HEK293T (cell line): ENCODE measurements around the gene TCF7.

ENCODE experiments used
- ARNT ChIP-seq: fragments of 450-650 bp; IDR thresholded peaks from 2 replicates; pipeline ENCODE4 v1.6.1; 2017; ENCODE audit warnings: mild to moderate bottlenecking
- FOXA1 ChIP-seq: fragments of 450-650 bp; IDR thresholded peaks from 2 replicates; pipeline ENCODE4 v1.6.1; 2016; ENCODE audit warnings: mild to moderate bottlenecking
- FOXM1 ChIP-seq: fragments of 450-650 bp; IDR thresholded peaks from 2 replicates; pipeline ENCODE4 v1.6.1; 2017; ENCODE audit warnings: mild to moderate bottlenecking, borderline replicate concordance
- NFRKB ChIP-seq: fragments of 450-650 bp; IDR thresholded peaks from 2 replicates; pipeline ENCODE4 v1.6.1; 2016; ENCODE audit warnings: mild to moderate bottlenecking, moderate library complexity
- SUZ12 ChIP-seq: fragments of 450-650 bp; IDR thresholded peaks from 2 replicates; pipeline ENCODE4 v1.6.1; 2016; ENCODE audit warnings: mild to moderate bottlenecking
- ZNF384 ChIP-seq: fragments of 450-650 bp; IDR thresholded peaks from 2 replicates; pipeline ENCODE4 v1.6.1; 2016
- TF ChIP-seq, protein P1 (sequence below): fragments of 450-650 bp; IDR thresholded peaks from 2 replicates; pipeline ENCODE4 v1.6.1; 2016

DNA sequence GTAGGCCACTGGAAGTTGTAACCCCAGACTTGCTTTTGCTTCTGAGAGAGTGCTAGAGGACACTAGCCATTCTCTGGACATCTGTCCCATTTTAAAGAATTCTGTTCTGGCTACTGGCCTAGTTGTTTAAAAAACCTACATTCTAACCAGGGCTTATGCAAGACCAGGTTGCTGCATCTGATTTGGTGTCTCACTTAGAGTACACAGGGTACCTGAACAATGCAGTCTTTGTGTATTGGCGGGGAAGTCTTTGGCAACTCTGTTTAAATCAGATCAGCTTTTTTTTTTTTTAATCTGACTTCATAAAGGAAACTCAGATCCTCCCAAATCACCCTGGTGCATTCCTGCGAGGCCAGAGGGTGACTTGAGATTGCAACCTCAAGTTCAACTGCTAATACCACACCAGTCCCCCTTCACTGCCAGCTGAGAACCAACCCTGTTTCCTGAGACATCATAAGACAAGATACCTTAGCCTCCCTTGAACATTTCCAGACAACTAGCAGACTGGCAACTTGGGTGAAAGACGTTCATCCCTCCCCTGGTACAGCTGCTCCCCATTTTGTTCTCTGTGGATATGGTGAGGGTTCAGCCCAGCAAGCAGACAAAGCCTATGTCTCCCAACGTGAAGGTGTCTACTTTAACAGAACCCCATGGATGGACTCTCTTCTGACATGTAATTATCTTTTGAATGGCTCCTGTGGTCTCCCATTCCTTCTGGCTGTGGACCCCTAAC is 35.3 kb downstream of the TCF7 start:
- TF ChIP-seq FOXM1: no peak
- no peak for TF ChIP-seq ZNF384
- no peak for TF ChIP-seq ARNT
- TF ChIP-seq, protein P1, sequence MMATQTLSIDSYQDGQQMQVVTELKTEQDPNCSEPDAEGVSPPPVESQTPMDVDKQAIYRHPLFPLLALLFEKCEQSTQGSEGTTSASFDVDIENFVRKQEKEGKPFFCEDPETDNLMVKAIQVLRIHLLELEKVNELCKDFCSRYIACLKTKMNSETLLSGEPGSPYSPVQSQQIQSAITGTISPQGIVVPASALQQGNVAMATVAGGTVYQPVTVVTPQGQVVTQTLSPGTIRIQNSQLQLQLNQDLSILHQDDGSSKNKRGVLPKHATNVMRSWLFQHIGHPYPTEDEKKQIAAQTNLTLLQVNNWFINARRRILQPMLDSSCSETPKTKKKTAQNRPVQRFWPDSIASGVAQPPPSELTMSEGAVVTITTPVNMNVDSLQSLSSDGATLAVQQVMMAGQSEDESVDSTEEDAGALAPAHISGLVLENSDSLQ: no peak
- no peak for TF ChIP-seq NFRKB
- TF ChIP-seq SUZ12: no peak
- TF ChIP-seq FOXA1: no peak
